ENCODE results near the gene SERINC5.

The SERINC5 gene

DNA sequence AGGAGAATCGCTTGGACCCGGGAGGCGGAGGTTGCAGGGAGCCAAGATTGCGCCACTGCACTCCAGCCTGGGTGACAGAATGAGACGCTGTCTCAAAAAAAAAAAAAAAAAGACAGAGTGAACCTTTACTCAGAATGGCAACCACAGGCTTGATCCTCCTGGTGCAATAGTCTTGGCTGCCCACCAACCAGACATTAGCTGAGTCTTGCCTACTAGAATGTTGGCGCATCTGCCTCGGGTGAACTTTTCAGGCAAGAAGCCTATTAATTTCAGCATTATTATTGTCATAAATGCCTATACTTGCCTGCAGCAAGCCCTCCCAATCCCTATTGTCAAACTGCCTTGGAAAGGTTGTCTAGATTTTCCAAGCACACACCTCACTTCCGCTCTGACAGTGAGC is 4.2 kb downstream of the SERINC5 start:
- no peak for DNase-seq

DNA sequence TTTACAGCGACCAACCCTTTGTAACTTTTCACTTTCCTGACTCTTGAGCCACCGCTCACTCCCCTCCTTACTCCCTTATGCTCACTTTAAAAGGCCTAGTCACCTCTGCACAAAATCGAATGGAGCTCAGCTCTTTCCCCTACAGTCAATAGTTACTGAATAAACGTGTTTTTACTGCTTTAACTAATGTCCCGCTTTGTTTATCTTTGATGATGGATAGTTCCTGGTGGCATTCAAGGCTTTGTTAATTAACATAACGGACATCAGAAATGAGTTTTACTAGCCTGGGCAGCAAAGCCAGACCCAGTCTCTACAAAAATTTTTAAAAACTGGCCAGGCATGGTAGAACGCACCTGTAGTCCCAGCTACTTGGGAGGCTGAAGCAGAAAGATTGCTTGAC is 5.0 kb downstream of the SERINC5 start:
- DNase-seq: no peak

DNA sequence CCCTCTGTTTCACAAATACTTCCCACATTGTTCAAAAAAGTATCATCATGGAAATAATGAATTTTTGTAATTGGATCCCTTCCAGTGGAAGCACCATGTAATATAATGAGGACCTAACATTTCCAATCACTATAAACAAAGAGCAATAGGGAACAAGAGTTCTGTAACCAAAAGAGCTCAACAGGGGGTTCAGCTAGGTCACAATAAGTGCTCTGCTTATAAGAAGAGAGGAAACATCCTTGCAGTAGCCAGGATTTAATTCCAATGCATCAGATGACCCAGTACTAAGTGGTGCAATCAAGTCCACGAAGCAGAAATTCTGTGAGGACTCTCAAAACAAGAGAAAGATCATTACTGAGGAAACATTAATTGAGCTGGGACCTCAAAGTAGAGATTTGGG is 5.9 kb downstream of the SERINC5 start:
- no peak for DNase-seq

GRCh38 chr5:80248378-80248777 is 7.5 kb downstream of the SERINC5 start:
- no peak for DNase-seq

- no peak for DNase-seq
Measured at GRCh38 chr5:80246995-80247729, 8.7 kb downstream of the SERINC5 start.

- no peak for DNase-seq
Measured at GRCh38 chr5:80246001-80246758, 9.7 kb downstream of the SERINC5 start.

DNA sequence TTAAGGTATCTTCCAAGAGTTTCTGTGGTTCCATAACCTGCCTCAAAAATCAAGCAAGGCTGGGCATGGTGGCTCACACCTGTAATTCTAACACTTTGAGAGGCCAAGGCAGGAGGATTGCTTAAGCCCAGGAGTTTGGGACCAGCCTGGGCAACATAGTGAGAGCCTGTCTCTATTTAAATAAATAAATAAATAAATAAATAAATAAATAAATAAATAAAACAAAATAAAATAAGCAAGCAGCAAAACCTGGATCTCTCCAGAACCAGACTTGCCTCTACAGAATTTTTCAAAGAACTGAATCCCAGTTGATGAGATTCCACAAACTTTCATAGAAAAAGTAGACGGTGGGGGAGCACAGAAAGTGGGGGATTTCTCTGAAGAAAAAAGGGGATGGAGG is 12.3 kb downstream of the SERINC5 start:
- no peak for DNase-seq

DNA sequence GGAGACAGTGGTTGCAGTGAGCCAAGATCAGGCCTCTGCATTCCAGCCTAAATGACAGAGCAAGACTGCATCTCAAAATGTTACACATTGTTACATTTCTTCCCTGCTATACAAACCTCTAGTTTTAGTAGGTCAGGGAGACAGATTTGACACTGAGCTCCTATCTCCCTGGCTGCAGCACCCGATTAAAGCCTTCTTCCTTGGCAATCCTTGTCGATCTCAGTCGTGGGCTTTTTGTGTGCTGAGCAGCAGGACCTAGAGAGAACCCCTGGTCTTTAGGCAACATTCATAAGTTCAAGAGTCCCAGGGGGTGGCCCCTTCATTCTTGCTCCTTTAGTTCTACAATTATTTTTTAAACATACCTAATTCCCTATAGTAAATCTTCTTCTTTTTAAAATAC is 13.0 kb downstream of the SERINC5 start:
- DNase-seq: no peak

DNA sequence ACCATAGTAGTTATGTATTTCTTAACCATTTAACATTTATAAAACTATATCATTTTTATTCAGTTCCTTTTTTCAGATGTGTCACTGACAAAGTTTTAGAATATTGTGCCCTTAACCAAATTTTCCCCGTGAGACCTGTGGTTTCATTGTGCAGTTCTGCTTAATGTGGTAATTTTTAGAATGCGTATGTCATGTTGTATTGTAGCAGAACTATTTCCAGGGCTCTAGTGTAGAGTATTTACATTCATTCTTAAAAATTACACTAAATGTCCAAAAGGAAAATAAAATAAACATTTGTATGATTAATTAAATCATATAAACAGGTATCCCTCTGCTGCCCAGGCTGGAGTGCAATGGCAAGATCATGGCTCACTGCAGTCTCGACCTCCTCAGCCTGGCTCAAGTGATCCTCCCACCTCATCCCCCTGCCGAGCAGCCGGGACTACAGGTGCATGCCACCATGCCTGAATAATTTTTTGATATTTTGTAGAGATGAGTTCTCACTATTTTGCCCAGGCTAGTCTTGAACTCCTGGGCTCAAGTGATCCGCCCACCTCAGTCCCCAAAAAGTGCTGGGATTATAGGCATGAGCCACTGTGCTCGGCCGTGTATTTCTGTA is 15.4 kb downstream of the SERINC5 start:
- DNase-seq: no peak

DNA sequence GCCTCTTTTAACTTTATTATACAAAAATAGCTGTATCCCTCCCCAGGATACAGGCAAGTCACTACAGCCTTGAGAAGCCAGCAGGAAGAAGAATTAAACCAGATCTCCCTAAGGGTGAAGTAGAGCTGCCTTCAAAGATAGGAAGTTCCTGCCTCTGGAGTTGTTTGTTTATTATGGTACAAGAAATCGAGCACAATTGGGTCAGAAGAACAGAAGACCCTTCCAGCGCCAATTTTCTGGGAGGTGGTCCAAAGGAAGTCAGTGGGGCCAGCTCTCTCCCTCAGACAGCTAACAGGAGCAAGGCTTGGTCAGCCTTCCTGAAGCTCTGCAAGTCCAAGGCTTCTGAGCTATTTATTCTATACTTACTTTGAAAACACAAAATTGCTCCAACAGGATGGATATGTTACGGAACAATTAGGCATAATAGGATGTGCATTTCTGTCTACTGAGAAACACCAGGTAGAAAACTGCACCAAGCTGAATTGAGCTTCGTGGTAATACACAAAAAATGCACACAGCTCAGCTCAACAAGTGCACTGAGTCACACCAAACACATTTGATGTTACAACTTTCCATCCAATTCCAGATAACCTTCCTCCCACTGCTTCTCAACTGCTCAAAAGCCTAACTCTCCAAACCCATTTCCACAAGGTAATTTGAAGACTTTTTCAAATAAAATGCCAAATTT is 16.0 kb downstream of the SERINC5 start:
- no peak for DNase-seq

DNA sequence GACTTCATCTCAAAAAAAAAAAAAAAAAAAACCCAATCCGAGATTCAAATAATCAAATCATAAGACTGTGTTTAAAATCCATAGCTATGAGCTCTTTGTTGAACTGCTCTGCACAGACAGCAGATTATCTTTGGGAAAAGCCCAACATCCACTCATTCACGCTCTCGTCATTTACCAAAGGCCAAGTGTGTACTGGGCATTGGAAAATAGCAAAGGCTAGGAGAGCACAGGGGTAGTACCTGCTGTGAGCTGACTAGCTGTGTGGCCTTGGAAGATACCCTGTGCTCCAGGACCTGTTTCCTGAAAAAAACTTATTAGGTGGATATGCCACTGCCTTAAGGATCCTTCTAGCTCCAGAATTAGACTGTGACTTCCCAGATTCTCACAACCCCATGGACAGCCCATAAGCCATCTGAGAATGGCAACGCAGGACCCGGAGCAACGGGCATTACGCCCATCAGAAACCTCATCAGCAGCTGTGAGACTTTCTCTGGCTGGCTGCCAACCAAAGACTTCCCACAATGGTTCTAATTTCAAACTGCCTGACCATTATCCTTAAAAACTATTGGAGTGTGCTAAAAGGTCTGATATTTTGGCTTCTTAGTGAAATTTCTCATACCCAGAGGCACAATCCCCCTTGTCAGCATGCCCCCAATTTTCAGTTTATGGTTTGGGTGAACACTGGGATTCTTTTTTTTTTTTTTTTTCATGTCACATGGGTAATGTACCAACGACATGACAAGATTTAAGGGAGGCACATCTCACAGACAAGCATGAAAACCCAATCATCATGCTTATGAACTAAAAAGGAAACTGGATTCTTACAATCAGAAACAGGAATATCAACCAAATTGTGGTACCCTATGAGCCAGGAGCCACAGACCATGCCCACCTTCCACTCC is 16.8 kb downstream of the SERINC5 start:
- no peak for DNase-seq

DNA sequence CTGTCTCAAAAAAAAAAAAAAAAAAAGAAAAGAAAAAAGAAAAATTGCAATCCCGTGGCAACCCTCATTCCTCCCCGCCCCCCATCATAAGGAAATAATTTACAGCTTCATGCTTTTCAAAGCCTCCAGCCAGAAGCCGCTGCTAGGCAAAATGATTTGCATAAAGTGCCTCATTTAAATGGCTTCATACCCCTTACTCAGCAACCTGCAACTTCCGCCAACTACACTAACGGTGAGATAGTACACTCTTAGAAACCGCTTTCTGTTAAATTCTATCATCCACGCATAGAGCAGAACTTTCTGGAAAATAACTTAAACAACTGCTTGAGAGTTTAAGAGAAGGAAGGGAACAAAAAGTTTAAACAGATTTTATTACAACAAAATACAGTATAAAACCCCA is 17.8 kb downstream of the SERINC5 start:
- no peak for DNase-seq

- no peak for DNase-seq
Measured at GRCh38 chr5:80237243-80237642, 18.6 kb downstream of the SERINC5 start.

- DNase-seq: no peak
Measured at GRCh38 chr5:80234116-80234948, 21.5 kb downstream of the SERINC5 start.

DNA sequence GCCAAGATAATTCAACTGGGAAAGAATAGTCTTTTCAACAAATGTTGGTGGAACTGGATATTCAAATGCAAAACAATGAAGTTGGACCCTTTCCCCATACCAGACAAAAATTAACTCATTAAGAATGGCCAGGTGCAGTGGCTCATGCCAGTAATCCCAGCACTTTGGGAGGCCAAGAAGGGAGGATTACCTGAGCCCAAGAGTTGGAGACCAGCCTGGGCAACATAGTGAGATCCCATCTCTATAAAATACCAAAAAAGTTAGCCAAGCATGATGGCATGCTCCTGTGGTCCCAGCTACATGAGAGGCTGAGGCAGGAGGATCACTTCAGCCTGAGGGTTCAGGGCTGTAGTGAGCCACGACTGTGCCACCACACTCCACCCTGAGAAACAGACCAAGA is 24.2 kb downstream of the SERINC5 start:
- DNase-seq: no peak

DNA sequence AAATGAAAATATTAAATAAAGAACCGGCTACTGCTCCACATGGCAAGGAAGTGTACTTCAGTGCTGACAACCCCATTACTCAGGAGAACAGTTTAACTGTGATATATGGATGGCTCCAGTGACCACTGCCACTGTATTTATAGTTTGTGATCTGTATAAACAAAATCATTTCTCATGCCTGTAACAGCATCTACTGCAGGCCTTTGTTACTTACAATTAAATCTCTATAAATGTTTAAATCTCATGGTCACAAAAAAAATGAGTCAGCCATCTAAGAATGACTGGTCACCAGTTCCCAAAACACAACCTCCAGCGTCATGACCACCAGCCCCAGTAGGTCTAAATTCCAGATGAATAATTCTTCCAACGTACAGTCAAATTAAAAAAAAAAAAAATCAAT is 24.6 kb downstream of the SERINC5 start:
- no peak for DNase-seq

DNA sequence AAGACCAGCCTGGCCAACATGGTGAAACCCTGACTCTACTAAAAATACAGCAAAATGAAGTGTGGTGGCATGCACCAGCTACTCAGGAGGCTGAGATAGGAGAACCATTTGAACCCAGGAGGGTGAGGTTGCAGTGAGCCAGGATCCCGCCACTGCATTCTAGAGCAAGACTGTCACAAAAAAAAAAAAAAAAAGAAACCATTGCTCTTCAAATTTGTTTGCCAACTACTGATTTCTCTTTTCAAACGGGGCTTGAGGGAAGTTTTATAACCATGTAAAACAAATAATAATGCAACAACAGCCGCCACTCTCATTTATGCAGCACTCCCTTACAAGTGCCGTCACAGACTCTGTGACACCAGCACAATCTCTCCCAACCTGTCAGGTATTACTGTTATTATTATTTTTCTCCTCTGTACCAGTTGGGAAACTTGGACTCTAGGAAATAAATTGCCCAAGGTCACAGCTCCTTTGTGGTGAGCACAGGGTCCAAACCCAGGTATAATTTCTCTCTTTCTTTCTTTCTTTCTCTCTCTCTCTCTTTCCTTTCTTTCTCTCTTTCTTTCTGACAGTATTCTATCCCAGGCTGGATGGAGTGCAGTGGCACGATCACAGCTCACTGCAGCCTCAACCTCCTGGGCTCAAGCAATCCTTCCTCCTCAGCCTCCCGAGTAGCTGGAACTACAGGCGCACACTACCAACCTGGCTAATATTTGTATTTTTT is 25.4 kb downstream of the SERINC5 start:
- DNase-seq: no peak

DNA sequence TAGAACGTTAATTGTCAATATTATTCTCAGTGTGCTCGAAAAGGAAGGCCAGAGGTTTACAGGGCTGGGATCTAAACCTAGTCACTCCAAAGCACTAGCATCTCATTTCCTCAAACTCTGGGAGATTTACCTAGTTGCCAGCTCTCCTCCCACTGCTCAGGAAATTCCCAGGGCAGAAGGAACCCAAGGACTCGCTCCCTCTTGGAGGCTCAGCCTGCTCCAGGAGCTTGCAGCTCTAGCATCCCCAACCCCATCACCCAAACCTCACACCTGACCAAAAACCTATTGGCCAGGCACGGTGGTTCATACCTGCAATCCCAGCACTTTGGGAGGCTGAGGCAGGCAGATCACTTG is 26.0 kb downstream of the SERINC5 start:
- no peak for DNase-seq

- DNase-seq: no peak
Measured at GRCh38 chr5:80227979-80228596, 27.8 kb downstream of the SERINC5 start.

GRCh38 chr5:80225934-80226326 is 29.9 kb downstream of the SERINC5 start:
- no peak for DNase-seq
